ENCODE results near the gene SEC23IP.

DNA sequence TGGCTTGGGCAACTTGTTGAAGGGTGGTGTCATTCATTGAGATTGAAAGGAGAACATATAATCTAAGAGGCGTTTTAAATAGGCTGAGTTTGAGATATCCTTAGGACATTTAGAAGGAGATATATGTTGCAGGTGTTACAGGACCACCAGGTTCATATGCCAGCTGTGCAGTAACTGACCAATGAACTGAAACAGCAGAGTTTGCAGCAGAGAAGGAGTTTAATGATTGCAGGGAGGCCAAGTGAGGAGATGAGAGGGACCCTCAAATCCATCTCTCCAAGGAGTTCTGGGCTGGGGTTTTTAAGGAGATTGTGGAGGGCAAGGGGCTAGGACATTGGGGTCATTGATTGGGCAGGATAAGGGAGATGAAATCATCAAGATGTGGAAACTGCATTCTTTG, 74.5 kb downstream of the SEC23IP start:
- TF ChIP-seq, protein P1, sequence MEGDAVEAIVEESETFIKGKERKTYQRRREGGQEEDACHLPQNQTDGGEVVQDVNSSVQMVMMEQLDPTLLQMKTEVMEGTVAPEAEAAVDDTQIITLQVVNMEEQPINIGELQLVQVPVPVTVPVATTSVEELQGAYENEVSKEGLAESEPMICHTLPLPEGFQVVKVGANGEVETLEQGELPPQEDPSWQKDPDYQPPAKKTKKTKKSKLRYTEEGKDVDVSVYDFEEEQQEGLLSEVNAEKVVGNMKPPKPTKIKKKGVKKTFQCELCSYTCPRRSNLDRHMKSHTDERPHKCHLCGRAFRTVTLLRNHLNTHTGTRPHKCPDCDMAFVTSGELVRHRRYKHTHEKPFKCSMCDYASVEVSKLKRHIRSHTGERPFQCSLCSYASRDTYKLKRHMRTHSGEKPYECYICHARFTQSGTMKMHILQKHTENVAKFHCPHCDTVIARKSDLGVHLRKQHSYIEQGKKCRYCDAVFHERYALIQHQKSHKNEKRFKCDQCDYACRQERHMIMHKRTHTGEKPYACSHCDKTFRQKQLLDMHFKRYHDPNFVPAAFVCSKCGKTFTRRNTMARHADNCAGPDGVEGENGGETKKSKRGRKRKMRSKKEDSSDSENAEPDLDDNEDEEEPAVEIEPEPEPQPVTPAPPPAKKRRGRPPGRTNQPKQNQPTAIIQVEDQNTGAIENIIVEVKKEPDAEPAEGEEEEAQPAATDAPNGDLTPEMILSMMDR (IDR thresholded peaks at IDR 0.05) = no peak
- no peak for TF ChIP-seq EP300 (IDR thresholded peaks at IDR 0.05)
- no peak for TF ChIP-seq POLR2A (IDR thresholded peaks at IDR 0.05)

Measured in stomach (tissue), 4 donors.